Measurements from ENCODE around the gene CPSF6.
"Not testable (repeated sequence)": the region's sequence is repeated elsewhere in the genome, so short reads cannot be mapped to it uniquely, and the experiment has no call there.

Gene CPSF6

GRCh38 chr12:69239352-69239921 is at the start of gene CPSF6:
Gene CPSF6 (plus strand): TSS chr12:69239569. CDS start chr12:69239647, 78 bp downstream.
- peak within 1 kb of the TSS; percentile 90 for H3K27ac ChIP-seq
- TF ChIP-seq CTCF (IDR thresholded peaks at IDR 0.05) (no peak; the same call in 1 of the 2 replicates), ZFX (IDR thresholded peaks at IDR 0.05; ENCODE audit: borderline replicate concordance) (no peak)

GRCh38 chr12:69196302-69197288 is 42.8 kb upstream of the CPSF6 start:
- TF ChIP-seq ZFX (IDR thresholded peaks at IDR 0.05; ENCODE audit: borderline replicate concordance) (no peak), CTCF (IDR thresholded peaks at IDR 0.05) (peak; percentile 76)
- H3K27ac ChIP-seq: no peak overlapping the region

- not testable (repeated sequence) for H3K27ac ChIP-seq
Measured at GRCh38 chr12:69199976-69200375, 39.4 kb upstream of the CPSF6 start.

GRCh38 chr12:69204191-69204590 is 35.2 kb upstream of the CPSF6 start:
- H3K27ac ChIP-seq: no peak overlapping the region
- TF ChIP-seq CTCF (IDR thresholded peaks at IDR 0.05) (no peak), ZFX (IDR thresholded peaks at IDR 0.05; ENCODE audit: borderline replicate concordance) (no peak)

- H3K27ac ChIP-seq: no peak overlapping the region
- TF ChIP-seq CTCF (IDR thresholded peaks at IDR 0.05) (no peak), ZFX (IDR thresholded peaks at IDR 0.05; ENCODE audit: borderline replicate concordance) (no peak)
Measured at GRCh38 chr12:69210661-69211060, 28.7 kb upstream of the CPSF6 start.

- TF ChIP-seq CTCF (IDR thresholded peaks at IDR 0.05) (no peak), ZFX (IDR thresholded peaks at IDR 0.05; ENCODE audit: borderline replicate concordance) (no peak)
- H3K27ac ChIP-seq: no peak overlapping the region
Measured at GRCh38 chr12:69211160-69211559, 28.2 kb upstream of the CPSF6 start.

- no peak overlapping the region for H3K27ac ChIP-seq
- TF ChIP-seq CTCF (IDR thresholded peaks at IDR 0.05): no peak
- no peak for TF ChIP-seq ZFX (IDR thresholded peaks at IDR 0.05; ENCODE audit: borderline replicate concordance)
Measured at GRCh38 chr12:69214169-69214568, 25.2 kb upstream of the CPSF6 start.

Data from 22Rv1 (cell line).